Measurements from ENCODE around the gene VSTM4. TPM values are rescaled to one million over a fixed set of nuclear protein-coding genes. Genes with fewer than 3 reads are reported as not detected.

The VSTM4 gene
- total and polyA plus RNA-seq, 11 donors = 5.6 to 22.1 (median 15.8) TPM

DNA sequence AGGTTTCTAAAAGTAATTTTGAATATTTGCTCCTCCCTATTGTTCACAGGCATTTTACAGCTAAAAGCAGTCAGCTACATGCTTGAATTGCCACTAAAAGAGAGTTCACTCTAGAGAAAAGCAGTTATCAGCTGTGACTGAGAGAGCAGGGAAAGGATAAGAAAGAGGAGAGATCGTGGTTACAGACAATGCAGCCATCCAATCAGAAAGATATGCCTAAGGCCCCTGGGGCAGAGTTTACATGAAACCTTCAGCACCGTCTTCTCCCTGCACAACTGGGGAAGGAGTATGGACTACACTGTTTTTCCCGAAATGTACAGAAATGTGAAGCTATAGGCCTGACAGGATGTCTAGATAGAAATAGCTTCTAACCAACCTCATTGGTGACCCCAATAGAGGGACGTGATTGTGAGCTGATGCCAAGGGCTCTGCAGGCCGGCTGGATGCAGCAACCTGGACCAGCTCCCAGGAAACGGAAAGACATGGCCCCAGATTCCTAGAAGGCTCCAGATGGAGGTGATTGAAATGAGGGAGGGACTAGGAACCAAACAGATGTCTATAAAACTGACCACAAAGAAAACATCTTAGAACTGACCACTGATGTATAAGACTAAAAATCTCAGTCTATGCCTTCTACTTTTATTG is 3.2 kb upstream of the VSTM4 start:
- Histone ChIP-seq H3K4me1 (peaks cover 0 to 30% (median 4%) of the 10 kb centered on the region in 12 donors), H3K9me3 (no peaks in the 10 kb centered on the region), H3K36me3 (no peaks in the 10 kb centered on the region), H3K4me3 (no peak overlapping the region), H3K27me3 (peaks cover 0 to 6% (median 0%) of the 10 kb centered on the region in 9 donors), H3K27ac (no peak overlapping the region)
- DNase-seq (no peak), ATAC-seq (no peak)
- intact Hi-C loops (cut with DNase I) = loop anchor here in 5 of 10 donors (5.0 to 10.0 kb wide), 6 partner anchors 36 to 136 kb away; no protein-coding TSS in a partner anchor
- WGBS, 4 donors = 47 to 63% (median 56%) methylated on average over 6 of the region's 6 CpGs
- TF ChIP-seq, protein P1, sequence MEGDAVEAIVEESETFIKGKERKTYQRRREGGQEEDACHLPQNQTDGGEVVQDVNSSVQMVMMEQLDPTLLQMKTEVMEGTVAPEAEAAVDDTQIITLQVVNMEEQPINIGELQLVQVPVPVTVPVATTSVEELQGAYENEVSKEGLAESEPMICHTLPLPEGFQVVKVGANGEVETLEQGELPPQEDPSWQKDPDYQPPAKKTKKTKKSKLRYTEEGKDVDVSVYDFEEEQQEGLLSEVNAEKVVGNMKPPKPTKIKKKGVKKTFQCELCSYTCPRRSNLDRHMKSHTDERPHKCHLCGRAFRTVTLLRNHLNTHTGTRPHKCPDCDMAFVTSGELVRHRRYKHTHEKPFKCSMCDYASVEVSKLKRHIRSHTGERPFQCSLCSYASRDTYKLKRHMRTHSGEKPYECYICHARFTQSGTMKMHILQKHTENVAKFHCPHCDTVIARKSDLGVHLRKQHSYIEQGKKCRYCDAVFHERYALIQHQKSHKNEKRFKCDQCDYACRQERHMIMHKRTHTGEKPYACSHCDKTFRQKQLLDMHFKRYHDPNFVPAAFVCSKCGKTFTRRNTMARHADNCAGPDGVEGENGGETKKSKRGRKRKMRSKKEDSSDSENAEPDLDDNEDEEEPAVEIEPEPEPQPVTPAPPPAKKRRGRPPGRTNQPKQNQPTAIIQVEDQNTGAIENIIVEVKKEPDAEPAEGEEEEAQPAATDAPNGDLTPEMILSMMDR (IDR thresholded peaks at IDR 0.05) = no peak
- TF ChIP-seq POLR2A (IDR thresholded peaks at IDR 0.05) = no peak

DNA sequence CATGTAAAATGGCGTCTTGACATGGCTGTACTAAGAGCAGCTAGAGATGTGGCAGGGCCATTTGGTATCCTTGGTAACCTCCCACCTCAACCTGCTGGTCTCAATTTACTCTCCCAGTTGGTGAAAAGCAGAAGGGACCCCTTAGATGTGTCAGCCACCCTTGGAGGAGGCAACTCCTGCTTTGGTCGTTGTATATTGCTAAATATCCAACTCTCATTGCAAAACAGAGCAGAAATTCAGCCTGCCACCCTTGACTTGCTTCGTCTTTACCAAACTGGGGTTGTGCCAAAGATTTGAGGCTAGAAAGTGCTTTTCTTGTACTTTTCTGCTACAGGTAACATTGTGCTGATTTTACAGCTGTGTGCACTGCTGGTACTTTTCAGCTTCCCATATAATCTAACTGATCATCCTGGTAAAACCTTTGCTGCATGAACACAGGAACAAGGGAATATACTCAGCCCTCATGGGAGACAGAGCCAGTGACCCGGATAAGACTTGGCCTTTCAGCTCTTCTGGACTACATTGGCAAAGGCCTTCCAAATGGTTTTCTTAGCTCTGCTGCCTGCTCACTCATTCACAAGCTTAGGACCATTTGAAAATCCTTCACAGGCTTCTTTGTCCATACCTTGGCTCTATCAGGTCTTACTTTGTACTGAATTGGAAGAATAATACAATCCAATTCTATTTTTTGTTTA is 2.2 kb upstream of the VSTM4 start:
- peaks cover 0 to 39% (median 7%) of the 10 kb centered on the region in 12 donors for H3K4me1 ChIP-seq
- peaks cover 0 to 6% (median 0%) of the 10 kb centered on the region in 9 donors for H3K27me3 ChIP-seq
- intact Hi-C loops (cut with DNase I) = loop anchor here in 5 of 10 donors (5.0 to 10.0 kb wide), 6 partner anchors 35 to 135 kb away; no protein-coding TSS in a partner anchor
- H3K36me3 ChIP-seq = no peaks in the 10 kb centered on the region
- no peak overlapping the region for H3K4me3 ChIP-seq
- no peak for ATAC-seq
- TF ChIP-seq POLR2A (IDR thresholded peaks at IDR 0.05) = no peak
- TF ChIP-seq, protein P1 (IDR thresholded peaks at IDR 0.05) = no peak
- no peak overlapping the region for H3K27ac ChIP-seq
- 79 to 85% (median 82%) methylated on average over 4 of the region's 4 CpGs for WGBS, 4 donors
- no peaks in the 10 kb centered on the region for H3K9me3 ChIP-seq
- DNase-seq = no peak

DNA sequence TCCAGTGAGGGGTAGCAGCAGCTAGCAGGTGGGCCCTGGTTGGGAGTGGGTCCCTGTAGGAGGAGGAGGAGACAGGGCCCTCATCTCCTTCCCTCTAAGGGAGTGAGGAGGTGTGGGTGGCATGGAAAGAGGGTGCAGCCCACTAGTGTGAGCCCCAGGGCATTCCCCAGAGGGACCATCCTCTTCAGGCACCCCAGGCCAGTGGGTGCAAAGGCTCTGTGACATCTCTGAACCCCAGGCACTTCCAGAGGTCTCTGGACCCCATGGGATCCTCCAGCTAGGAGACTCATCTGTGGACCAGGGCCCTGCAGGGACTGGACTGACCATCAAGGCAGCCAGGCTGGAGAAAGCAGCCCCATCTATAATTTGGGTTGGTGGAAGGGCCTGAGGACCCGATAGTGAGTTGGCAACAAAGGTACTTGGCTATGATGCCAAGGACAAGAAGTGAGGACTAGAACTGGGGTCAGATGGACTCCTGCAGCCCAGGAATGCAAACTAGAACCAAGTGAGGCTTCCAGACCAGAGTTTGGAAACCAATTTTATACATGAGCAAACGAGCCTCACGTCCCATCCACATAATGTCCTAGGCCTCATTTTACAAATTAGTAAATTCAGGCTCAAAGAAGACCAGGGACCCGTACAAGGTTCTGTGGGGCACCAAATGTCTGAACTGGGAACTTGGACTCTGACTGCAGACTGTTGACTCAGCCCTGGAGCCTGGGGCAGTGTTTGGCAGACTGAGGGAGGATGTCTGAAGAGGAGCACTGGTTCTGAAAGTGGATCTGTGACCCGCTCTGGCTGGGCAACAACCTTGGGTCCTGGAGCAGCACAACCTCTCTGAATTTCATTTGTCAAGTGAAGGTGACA is 1.4 kb upstream of the VSTM4 start:
- 71 to 91% (median 88%) methylated on average over 4 to 5 of the region's 5 CpGs for WGBS, 4 donors
- no peak for TF ChIP-seq POLR2A (IDR thresholded peaks at IDR 0.05)
- TF ChIP-seq, protein P1 (IDR thresholded peaks at IDR 0.05) = no peak
- ATAC-seq (no peak), DNase-seq (peak in 1 of 5 donors; percentile 16)
- H3K27me3 ChIP-seq = peaks cover 0 to 6% (median 0%) of the 10 kb centered on the region in 9 donors
- H3K9me3 ChIP-seq = no peaks in the 10 kb centered on the region
- no peak overlapping the region for H3K4me3 ChIP-seq
- peak overlapping the region in 1 of 12 donors; percentile 0 for H3K27ac ChIP-seq
- H3K4me1 ChIP-seq = peaks cover 0 to 47% (median 13%) of the 10 kb centered on the region in 12 donors
- intact Hi-C loops (cut with DNase I) = loop anchor here in 5 of 10 donors (5.0 to 10.0 kb wide), 6 partner anchors 34 to 134 kb away; no protein-coding TSS in a partner anchor
- H3K36me3 ChIP-seq = no peaks in the 10 kb centered on the region

All from heart left ventricle (tissue), 16 donors.